Skin epidermis (tissue), 12 donors: ENCODE measurements around the gene ARHGAP22.

Source experiments
- H3K27ac ChIP-seq, 21 experiments: fragments of 200-600 bp; sonication (generic) in 11 of 21; one replicate each; pipeline ENCODE4 v1.5.0; 2020; ENCODE audit warnings: mild to moderate bottlenecking in 3 of 21, inconsistent platforms in 2 of 21, moderate library complexity in 2 of 21
- H3K4me3 ChIP-seq, 7 experiments: fragments of 200-600 bp; sonication (generic) in 2 of 7; one replicate each; pipeline ENCODE4 v1.5.0; 2020; ENCODE audit warnings: inconsistent platforms in 2 of 7, mild to moderate bottlenecking in 2 of 7, moderate library complexity in 1 of 7

Gene ARHGAP22

GRCh38 chr10:48594803-48595538 lies 9.9 kb downstream of the ARHGAP22 start:
- H3K27ac ChIP-seq, result no peak overlapping the region
- H3K4me3 ChIP-seq, result no peak overlapping the region

- H3K27ac ChIP-seq, result no peak overlapping the region
Observed at GRCh38 chr10:48594371-48594770, 10.5 kb downstream of the ARHGAP22 start.

GRCh38 chr10:48592346-48592745 lies 12.5 kb downstream of the ARHGAP22 start:
- Histone ChIP-seq H3K4me3 (no peak overlapping the region), H3K27ac (peak overlapping the region in 1 of 21 experiments; percentile 6)

More at GRCh38 chr10:48594371-48594770, 10.5 kb downstream of the ARHGAP22 start:
- H3K4me3 ChIP-seq, result no peak overlapping the region

GRCh38 chr10:48590945-48591344 lies 13.9 kb downstream of the ARHGAP22 start:
- peak overlapping the region in 3 of 21 experiments; percentile 7 to 69 (median 28) for H3K27ac ChIP-seq
- H3K4me3 ChIP-seq, result no peak overlapping the region

- Histone ChIP-seq H3K4me3 (no peak overlapping the region), H3K27ac (peak overlapping the region in 11 of 21 experiments; percentile 1 to 75 (median 63))
Observed at GRCh38 chr10:48589266-48589665, 15.6 kb downstream of the ARHGAP22 start.

- H3K4me3 ChIP-seq, result no peak overlapping the region
- H3K27ac ChIP-seq, result peak overlapping the region in 1 of 21 experiments; percentile 69
Observed at GRCh38 chr10:48587819-48588218, 17.1 kb downstream of the ARHGAP22 start.

GRCh38 chr10:48587101-48587500 lies 17.8 kb downstream of the ARHGAP22 start:
- H3K27ac ChIP-seq, result no peak overlapping the region
- H3K4me3 ChIP-seq, result no peak overlapping the region

- H3K4me3 ChIP-seq, result no peak overlapping the region
- H3K27ac ChIP-seq, result no peak overlapping the region
Observed at GRCh38 chr10:48582970-48583369, 21.9 kb downstream of the ARHGAP22 start.

GRCh38 chr10:48580236-48580635 lies 24.6 kb downstream of the ARHGAP22 start:
- Histone ChIP-seq H3K4me3 (no peak overlapping the region), H3K27ac (no peak overlapping the region)

GRCh38 chr10:48579251-48579960 lies 25.5 kb downstream of the ARHGAP22 start:
- Histone ChIP-seq H3K27ac (no peak overlapping the region), H3K4me3 (no peak overlapping the region)

GRCh38 chr10:48577158-48577557 lies 27.7 kb downstream of the ARHGAP22 start:
- Histone ChIP-seq H3K27ac (peak overlapping the region in 3 of 21 experiments; percentile 4 to 34 (median 29)), H3K4me3 (no peak overlapping the region)

GRCh38 chr10:48576501-48576900 lies 28.4 kb downstream of the ARHGAP22 start:
- Histone ChIP-seq H3K27ac (peak overlapping the region in 6 of 21 experiments; percentile 3 to 63 (median 48)), H3K4me3 (no peak overlapping the region)

- peak overlapping the region in 1 of 21 experiments; percentile 63 for H3K27ac ChIP-seq
- no peak overlapping the region for H3K4me3 ChIP-seq
Observed at GRCh38 chr10:48575901-48576300, 29.0 kb downstream of the ARHGAP22 start.

GRCh38 chr10:48574817-48575380 lies 30.0 kb downstream of the ARHGAP22 start:
- Histone ChIP-seq H3K4me3 (no peak overlapping the region), H3K27ac (peak overlapping the region in 1 of 21 experiments; percentile 3)

GRCh38 chr10:48574322-48574796 lies 30.5 kb downstream of the ARHGAP22 start:
- H3K4me3 ChIP-seq, result no peak overlapping the region
- peak overlapping the region in 1 of 21 experiments; percentile 3 for H3K27ac ChIP-seq

- Histone ChIP-seq H3K4me3 (no peak overlapping the region), H3K27ac (no peak overlapping the region)
Observed at GRCh38 chr10:48573045-48573444, 31.8 kb downstream of the ARHGAP22 start.

- no peak overlapping the region for H3K27ac ChIP-seq
- H3K4me3 ChIP-seq, result no peak overlapping the region
Observed at GRCh38 chr10:48572414-48572813, 32.5 kb downstream of the ARHGAP22 start.

- Histone ChIP-seq H3K27ac (no peak overlapping the region), H3K4me3 (no peak overlapping the region)
Observed at GRCh38 chr10:48568546-48568945, 36.3 kb downstream of the ARHGAP22 start.

- H3K4me3 ChIP-seq, result no peak overlapping the region
- no peak overlapping the region for H3K27ac ChIP-seq
Observed at GRCh38 chr10:48568131-48568530, 36.7 kb downstream of the ARHGAP22 start.

GRCh38 chr10:48567346-48567745 lies 37.5 kb downstream of the ARHGAP22 start:
- Histone ChIP-seq H3K4me3 (no peak overlapping the region), H3K27ac (no peak overlapping the region)
